Duodenal mucosa (tissue), 2 donors: ENCODE results near the gene VKORC1L1.
"Not testable (repeated sequence)": the region's sequence is repeated elsewhere in the genome, so short reads cannot be mapped to it uniquely, and the experiment has no call there.

Experiments used
- H3K27ac ChIP-seq: one replicate; pipeline ENCODE4 v1.7.0; 2013; ENCODE audit warnings: low read depth, low read length
- H3K27me3 ChIP-seq, 2 donors: one replicate each; pipeline ENCODE4 v1.7.0; 2013; ENCODE audit warnings: low read length in 2 of 2, control low read depth in 1 of 2; ENCODE audit not compliant: insufficient read depth in 2 of 2, control insufficient read depth in 1 of 2
- H3K36me3 ChIP-seq, 2 donors: one replicate each; pipeline ENCODE4 v1.7.0; 2013; ENCODE audit warnings: low read length in 2 of 2, control low read depth in 1 of 2; ENCODE audit not compliant: insufficient read depth in 2 of 2, control insufficient read depth in 1 of 2
- H3K4me1 ChIP-seq, 2 donors: one replicate each; pipeline ENCODE4 v1.7.0; 2013; ENCODE audit warnings: low read length in 2 of 2, control low read depth in 1 of 2; ENCODE audit not compliant: insufficient read depth in 2 of 2, control insufficient read depth in 1 of 2
- H3K4me3 ChIP-seq, 2 donors: one replicate each; pipeline ENCODE4 v1.7.0; 2013; ENCODE audit warnings: low read length in 2 of 2, low read depth in 1 of 2
- H3K9ac ChIP-seq, 2 donors: one replicate each; pipeline ENCODE4 v1.7.0; 2013; ENCODE audit warnings: low read length in 2 of 2, low read depth in 1 of 2
- H3K9me3 ChIP-seq, 2 donors: one replicate each; pipeline ENCODE4 v1.7.0; 2013; ENCODE audit warnings: low read length in 2 of 2, control low read depth in 1 of 2; ENCODE audit not compliant: control insufficient read depth in 1 of 2

VKORC1L1 gene

GRCh38 chr7:65872776-65873581 lies at the start of gene VKORC1L1:
VKORC1L1 (plus strand) TSS chr7:65873074; CDS start chr7:65873372, 298 bp downstream.
- Histone ChIP-seq H3K27ac (peak within 1 kb of the TSS; percentile 50), H3K9me3 (no peaks in the 10 kb centered on the region), H3K4me1 (peaks cover 0 to 4% of the 10 kb centered on the region in 2 donors), H3K9ac (peak within 1 kb of the TSS; percentile 65 to 70), H3K27me3 (no peaks in the 10 kb centered on the region), H3K4me3 (peak within 1 kb of the TSS; percentile 68 to 78), H3K36me3 (no peaks in the 10 kb centered on the region)

- peaks cover 0 to 9% of the 10 kb centered on the region in 2 donors for H3K36me3 ChIP-seq
- H3K9ac ChIP-seq: no peak overlapping the region
- no peak overlapping the region for H3K27ac ChIP-seq
- no peaks in the 10 kb centered on the region for H3K9me3 ChIP-seq
- H3K27me3 ChIP-seq: no peaks in the 10 kb centered on the region
- no peaks in the 10 kb centered on the region for H3K4me1 ChIP-seq
- H3K4me3 ChIP-seq: no peak overlapping the region
Observed at GRCh38 chr7:65827366-65827765, 45.5 kb upstream of the VKORC1L1 start.

GRCh38 chr7:65832281-65832680 lies 40.6 kb upstream of the VKORC1L1 start:
- no peaks in the 10 kb centered on the region for H3K4me1 ChIP-seq
- H3K4me3 ChIP-seq: no peak overlapping the region
- H3K27ac ChIP-seq: no peak overlapping the region
- H3K9me3 ChIP-seq: no peaks in the 10 kb centered on the region
- H3K9ac ChIP-seq: no peak overlapping the region
- H3K27me3 ChIP-seq: no peaks in the 10 kb centered on the region
- peaks cover 0 to 2% of the 10 kb centered on the region in 2 donors for H3K36me3 ChIP-seq

- H3K9ac ChIP-seq, H3K27ac ChIP-seq, H3K9me3 ChIP-seq, H3K27me3 ChIP-seq, H3K4me3 ChIP-seq, H3K4me1 ChIP-seq, H3K36me3 ChIP-seq: not testable (repeated sequence)
Observed at GRCh38 chr7:65836684-65837083, 36.2 kb upstream of the VKORC1L1 start.

GRCh38 chr7:65837541-65837956 lies 35.3 kb upstream of the VKORC1L1 start:
- H3K4me1 ChIP-seq, H3K27ac ChIP-seq, H3K9me3 ChIP-seq, H3K36me3 ChIP-seq, H3K27me3 ChIP-seq, H3K9ac ChIP-seq, H3K4me3 ChIP-seq: not testable (repeated sequence)

GRCh38 chr7:65839846-65840245 lies 33.0 kb upstream of the VKORC1L1 start:
- Histone ChIP-seq H3K36me3 (no peaks in the 10 kb centered on the region), H3K27ac (no peak overlapping the region), H3K4me1 (no peaks in the 10 kb centered on the region), H3K9me3 (no peaks in the 10 kb centered on the region), H3K4me3 (no peak overlapping the region), H3K27me3 (no peaks in the 10 kb centered on the region), H3K9ac (no peak overlapping the region)

- H3K9me3 ChIP-seq: no peaks in the 10 kb centered on the region
- H3K36me3 ChIP-seq: no peaks in the 10 kb centered on the region
- no peak overlapping the region for H3K4me3 ChIP-seq
- H3K27ac ChIP-seq: no peak overlapping the region
- no peak overlapping the region for H3K9ac ChIP-seq
- no peaks in the 10 kb centered on the region for H3K27me3 ChIP-seq
- no peaks in the 10 kb centered on the region for H3K4me1 ChIP-seq
Observed at GRCh38 chr7:65840446-65840845, 32.4 kb upstream of the VKORC1L1 start.

- not testable (repeated sequence) for H3K27ac ChIP-seq, H3K9me3 ChIP-seq, H3K27me3 ChIP-seq, H3K4me3 ChIP-seq, H3K36me3 ChIP-seq, H3K4me1 ChIP-seq, H3K9ac ChIP-seq
Observed at GRCh38 chr7:65843616-65844015, 29.3 kb upstream of the VKORC1L1 start.

- H3K9ac ChIP-seq: no peak overlapping the region
- H3K27ac ChIP-seq: no peak overlapping the region
- H3K27me3 ChIP-seq: no peaks in the 10 kb centered on the region
- no peaks in the 10 kb centered on the region for H3K9me3 ChIP-seq
- H3K4me3 ChIP-seq: no peak overlapping the region
- H3K4me1 ChIP-seq: peaks cover 4 to 6% of the 10 kb centered on the region in 2 donors
- H3K36me3 ChIP-seq: no peaks in the 10 kb centered on the region
Observed at GRCh38 chr7:65846008-65846570, 26.8 kb upstream of the VKORC1L1 start.

GRCh38 chr7:65853426-65853825 lies 19.4 kb upstream of the VKORC1L1 start:
- not testable (repeated sequence) for H3K4me3 ChIP-seq, H3K4me1 ChIP-seq, H3K9me3 ChIP-seq, H3K27me3 ChIP-seq, H3K9ac ChIP-seq, H3K36me3 ChIP-seq, H3K27ac ChIP-seq
